IMR-90 (cell line): Measurements from ENCODE around the gene SVIL.

Experiments used
- CTCF ChIP-seq: conservative IDR thresholded peaks from 2 replicates; pipeline ENCODE4 v1.5.1; 2012; ENCODE audit warnings: mild to moderate bottlenecking, low read depth, low read length, improper control_type of control experiment
- FOS ChIP-seq: fragments of 150-350 bp; IDR thresholded peaks from 2 replicates; pipeline ENCODE4 v1.6.1; 2016; ENCODE audit warnings: low read depth, low read length
- RAD21 ChIP-seq: IDR thresholded peaks from 2 replicates; pipeline ENCODE4 v1.6.1; 2012; ENCODE audit warnings: low read length, improper control_type of control experiment

GRCh38 chr10:29643771-29644501 is 9.2 kb upstream of the SVIL start:
- no peak for TF ChIP-seq FOS
- no peak for TF ChIP-seq CTCF
- TF ChIP-seq RAD21 = no peak
